T-helper 17 cell (primary cell): ENCODE measurements around the gene GPNMB. TPM values are rescaled to one million over a fixed set of nuclear protein-coding genes. Genes with fewer than 3 reads are reported as not detected.
"Not testable (repeated sequence)": the region's sequence is repeated elsewhere in the genome, so short reads cannot be mapped to it uniquely, and the experiment has no call there.

Source experiments
- ATAC-seq: fragments of 150-1000 bp; cut with Tn5 transposase; 2 replicates; pipeline ENCODE4 v1.10.0; 2021; ENCODE audit warnings: mild to moderate bottlenecking, moderate library complexity
- DNase-seq, 3 donors: peaks; one replicate each; pipeline versions ENCODE4 v3.0.0 to v3.0.0-alpha.2; 2020 to 2021
- H3K9me3 ChIP-seq: one replicate; pipeline ENCODE4 v1.7.0; 2013; ENCODE audit warnings: low read length, mild to moderate bottlenecking; ENCODE audit not compliant: control insufficient read depth, poor library complexity, severe bottlenecking
- H3K27ac Mint-ChIP-seq: one replicate; pipeline ENCODE4 v1.8.0; 2022; ENCODE audit warnings: mild to moderate bottlenecking, moderate library complexity, mixed read lengths
- H3K27me3 Mint-ChIP-seq: one replicate; pipeline ENCODE4 v1.8.0; 2022; ENCODE audit warnings: mixed read lengths
- H3K36me3 Mint-ChIP-seq: one replicate; pipeline ENCODE4 v1.8.0; 2022; ENCODE audit warnings: low read depth, mixed read lengths
- H3K4me1 Mint-ChIP-seq: one replicate; pipeline ENCODE4 v1.8.0; 2022; ENCODE audit warnings: mild to moderate bottlenecking, mixed read lengths
- H3K4me3 Mint-ChIP-seq: one replicate; pipeline ENCODE4 v1.8.0; 2022; ENCODE audit warnings: mild to moderate bottlenecking, moderate library complexity, mixed read lengths
- total RNA-seq, 4 donors: library from RNA in 2 of 4; stranded (reverse) in 2 of 4; gene quantifications; one replicate each; pipeline ENCODE4 v1.2.3 and lab custom pipeline; 2022 to 2026

Gene GPNMB
- total RNA-seq, 2 donors from 2014 or later = not detected

- ATAC-seq (no peak), DNase-seq (no peak)
- Mint-ChIP-seq H3K4me1 (no peaks in the 10 kb centered on the region), H3K4me3 (no peak overlapping the region), H3K36me3 (no peaks in the 10 kb centered on the region), H3K27me3 (peaks cover 42% of the 10 kb centered on the region), H3K27ac (no peak overlapping the region)
- H3K9me3 ChIP-seq = no peaks in the 10 kb centered on the region
These were observed 32.2 kb upstream of the GPNMB start for GRCh38 chr7:23214423-23214822.

GRCh38 chr7:23214938-23215337 is 31.6 kb upstream of the GPNMB start:
- Mint-ChIP-seq H3K36me3 (no peaks in the 10 kb centered on the region), H3K27me3 (peaks cover 42% of the 10 kb centered on the region), H3K27ac (no peak overlapping the region), H3K4me1 (no peaks in the 10 kb centered on the region), H3K4me3 (no peak overlapping the region)
- H3K9me3 ChIP-seq = no peaks in the 10 kb centered on the region
- no peak for ATAC-seq
- no peak for DNase-seq

- no peaks in the 10 kb centered on the region for H3K36me3 Mint-ChIP-seq
- no peak overlapping the region for H3K27ac Mint-ChIP-seq
- H3K9me3 ChIP-seq = no peaks in the 10 kb centered on the region
- ATAC-seq (no peak), DNase-seq (no peak)
- peaks cover 2% of the 10 kb centered on the region for H3K4me1 Mint-ChIP-seq
- H3K27me3 Mint-ChIP-seq = peaks cover 43% of the 10 kb centered on the region
- H3K4me3 Mint-ChIP-seq = no peak overlapping the region
These were observed 30.6 kb upstream of the GPNMB start for GRCh38 chr7:23216021-23216420.

- DNase-seq (no peak), ATAC-seq (no peak)
- H3K27me3 Mint-ChIP-seq = peaks cover 46% of the 10 kb centered on the region
- H3K27ac Mint-ChIP-seq = no peak overlapping the region
- peaks cover 2% of the 10 kb centered on the region for H3K4me1 Mint-ChIP-seq
- H3K36me3 Mint-ChIP-seq = no peaks in the 10 kb centered on the region
- H3K4me3 Mint-ChIP-seq = no peak overlapping the region
- H3K9me3 ChIP-seq = no peaks in the 10 kb centered on the region
These were observed 28.4 kb upstream of the GPNMB start for GRCh38 chr7:23218196-23218595.

GRCh38 chr7:23220690-23221305 is 25.8 kb upstream of the GPNMB start:
- no peaks in the 10 kb centered on the region for H3K9me3 ChIP-seq
- ATAC-seq (no peak), DNase-seq (no peak)
- Mint-ChIP-seq H3K4me1 (peaks cover 2% of the 10 kb centered on the region), H3K27me3 (peaks cover 52% of the 10 kb centered on the region), H3K36me3 (no peaks in the 10 kb centered on the region), H3K27ac (no peak overlapping the region), H3K4me3 (no peak overlapping the region)

GRCh38 chr7:23222439-23223030 is 24.0 kb upstream of the GPNMB start:
- DNase-seq (no peak), ATAC-seq (no peak)
- H3K9me3 ChIP-seq = no peaks in the 10 kb centered on the region
- peaks cover 43% of the 10 kb centered on the region for H3K27me3 Mint-ChIP-seq
- H3K27ac Mint-ChIP-seq = no peak overlapping the region
- no peaks in the 10 kb centered on the region for H3K36me3 Mint-ChIP-seq
- no peak overlapping the region for H3K4me3 Mint-ChIP-seq
- peaks cover 2% of the 10 kb centered on the region for H3K4me1 Mint-ChIP-seq

GRCh38 chr7:23224364-23224763 is 22.2 kb upstream of the GPNMB start:
- H3K4me3 Mint-ChIP-seq, H3K27ac Mint-ChIP-seq, H3K36me3 Mint-ChIP-seq, ATAC-seq, H3K9me3 ChIP-seq, H3K4me1 Mint-ChIP-seq, DNase-seq: not testable (repeated sequence)
- peaks cover 31% of the 10 kb centered on the region for H3K27me3 Mint-ChIP-seq

- Mint-ChIP-seq H3K27ac (no peak overlapping the region), H3K4me1 (no peaks in the 10 kb centered on the region), H3K27me3 (peaks cover 23% of the 10 kb centered on the region), H3K36me3 (peaks cover 2% of the 10 kb centered on the region), H3K4me3 (no peak overlapping the region)
- no peaks in the 10 kb centered on the region for H3K9me3 ChIP-seq
- DNase-seq (no peak), ATAC-seq (no peak)
These were observed 19.6 kb upstream of the GPNMB start for GRCh38 chr7:23226844-23227450.

- Mint-ChIP-seq H3K4me3 (no peak overlapping the region), H3K36me3 (peaks cover 2% of the 10 kb centered on the region)
These were observed 18.2 kb upstream of the GPNMB start for GRCh38 chr7:23228412-23228811.

GRCh38 chr7:23230641-23231101 is 15.9 kb upstream of the GPNMB start:
- Mint-ChIP-seq H3K36me3 (peaks cover 2% of the 10 kb centered on the region), H3K4me3 (no peak overlapping the region), H3K27ac (no peak overlapping the region), H3K4me1 (no peaks in the 10 kb centered on the region), H3K27me3 (no peaks in the 10 kb centered on the region)
- ATAC-seq = no peak
- no peak for DNase-seq
- no peaks in the 10 kb centered on the region for H3K9me3 ChIP-seq

More at GRCh38 chr7:23228412-23228811, 18.2 kb upstream of the GPNMB start:
- no peak overlapping the region for H3K27ac Mint-ChIP-seq
- ATAC-seq (no peak), DNase-seq (no peak)
- no peaks in the 10 kb centered on the region for H3K4me1 Mint-ChIP-seq
- H3K9me3 ChIP-seq = no peaks in the 10 kb centered on the region
- H3K27me3 Mint-ChIP-seq = peaks cover 11% of the 10 kb centered on the region

- no peak overlapping the region for H3K4me3 Mint-ChIP-seq
- no peak for ATAC-seq
- H3K4me1 Mint-ChIP-seq = no peaks in the 10 kb centered on the region
- peaks cover 2% of the 10 kb centered on the region for H3K36me3 Mint-ChIP-seq
- peaks cover under 1% of the 10 kb centered on the region for H3K27me3 Mint-ChIP-seq
- no peaks in the 10 kb centered on the region for H3K9me3 ChIP-seq
- no peak overlapping the region for H3K27ac Mint-ChIP-seq
- DNase-seq = no peak
These were observed 13.6 kb upstream of the GPNMB start for GRCh38 chr7:23232966-23233365.

GRCh38 chr7:23234569-23235296 is 11.8 kb upstream of the GPNMB start:
- Mint-ChIP-seq H3K27ac (peak overlapping the region; percentile 54), H3K36me3 (peaks cover 2% of the 10 kb centered on the region), H3K4me3 (peak overlapping the region; percentile 33), H3K27me3 (peaks cover 5% of the 10 kb centered on the region), H3K4me1 (no peaks in the 10 kb centered on the region)
- ATAC-seq (no peak), DNase-seq (no peak)
- H3K9me3 ChIP-seq = no peaks in the 10 kb centered on the region

- ATAC-seq = no peak
- no peak for DNase-seq
- Mint-ChIP-seq H3K4me3 (no peak overlapping the region), H3K4me1 (no peaks in the 10 kb centered on the region), H3K27ac (no peak overlapping the region), H3K36me3 (no peaks in the 10 kb centered on the region), H3K27me3 (peaks cover 5% of the 10 kb centered on the region)
- H3K9me3 ChIP-seq = no peaks in the 10 kb centered on the region
These were observed 10.8 kb upstream of the GPNMB start for GRCh38 chr7:23235813-23236221.
